GM18870 (cell line): ENCODE results near the gene SIK3.
"Not testable (repeated sequence)": the region's sequence is repeated elsewhere in the genome, so short reads cannot be mapped to it uniquely, and the experiment has no call there.

Experiments
- ATAC-seq: cut with Tn5 transposase; IDR thresholded peaks from one replicate; pipeline ENCODE4 v1.9.1; 2021; ENCODE audit warnings: moderate library complexity; ENCODE audit not compliant: unreplicated experiment

The SIK3 gene

GRCh38 chr11:116849060-116849459 lies 249.2 kb downstream of the SIK3 start:
- ATAC-seq = no peak

GRCh38 chr11:116847612-116848011 lies 250.6 kb downstream of the SIK3 start:
- ATAC-seq = no peak

- ATAC-seq = no peak
Measured at GRCh38 chr11:116844722-116845121, 253.5 kb downstream of the SIK3 start.

GRCh38 chr11:116843661-116844060 lies 254.6 kb downstream of the SIK3 start:
- ATAC-seq = no peak

GRCh38 chr11:116842909-116843308 lies 255.3 kb downstream of the SIK3 start:
- no peak for ATAC-seq

- no peak for ATAC-seq
Measured at GRCh38 chr11:116842117-116842516, 256.1 kb downstream of the SIK3 start.

- ATAC-seq = no peak
Measured at GRCh38 chr11:116840746-116841296, 257.4 kb downstream of the SIK3 start.

GRCh38 chr11:116840224-116840745 lies 257.9 kb downstream of the SIK3 start:
- ATAC-seq = no peak

- no peak for ATAC-seq
Measured at GRCh38 chr11:116838321-116839084, 259.7 kb downstream of the SIK3 start.

- no peak for ATAC-seq
Measured at GRCh38 chr11:116837231-116838091, 260.8 kb downstream of the SIK3 start, which contains the start of gene APOA1. Gene APOA1 (minus strand): TSS chr11:116837622. CDS start chr11:116837387, 235 bp downstream.

GRCh38 chr11:116836632-116836991 lies 261.6 kb downstream of the SIK3 start:
- ATAC-seq = no peak

GRCh38 chr11:116835791-116836631 lies 262.2 kb downstream of the SIK3 start:
- ATAC-seq = no peak

GRCh38 chr11:116835042-116835772 lies 263.0 kb downstream of the SIK3 start:
- no peak for ATAC-seq

- not testable (repeated sequence) for ATAC-seq
Measured at GRCh38 chr11:116834535-116835041, 263.6 kb downstream of the SIK3 start.

- no peak for ATAC-seq
Measured at GRCh38 chr11:116833816-116834534, 264.3 kb downstream of the SIK3 start.

- no peak for ATAC-seq
Measured at GRCh38 chr11:116833491-116833815, 264.8 kb downstream of the SIK3 start.

GRCh38 chr11:116832350-116833290 lies 265.6 kb downstream of the SIK3 start:
- no peak for ATAC-seq

GRCh38 chr11:116831790-116832349 lies 266.4 kb downstream of the SIK3 start:
- no peak for ATAC-seq
